Stimulated activated CD4-positive, alpha-beta T cell treated with anti-CD3 and anti-CD28 coated beads, TNF-alpha, amount 100 ng/mL, for 48 hours (primary cell): ENCODE data around the gene UNKL.

Source experiments
- DNase-seq, 3 donors: peaks; one replicate each; pipeline ENCODE4 v3.0.0-alpha.2; 2020; ENCODE audit warnings: low read depth in 3 of 3

UNKL gene

GRCh38 chr16:1414532-1415260 lies at the start of gene UNKL:
TSS of gene UNKL (minus strand) at chr16:1414704. CDS start at chr16:1414691, 13 bp downstream.
- peak; percentile 57 to 78 (median 70) for DNase-seq

- DNase-seq, result no peak
These were observed 46.6 kb upstream of the UNKL start for GRCh38 chr16:1461146-1461545.

GRCh38 chr16:1460602-1461138 lies 46.2 kb upstream of the UNKL start:
- no peak for DNase-seq

DNA sequence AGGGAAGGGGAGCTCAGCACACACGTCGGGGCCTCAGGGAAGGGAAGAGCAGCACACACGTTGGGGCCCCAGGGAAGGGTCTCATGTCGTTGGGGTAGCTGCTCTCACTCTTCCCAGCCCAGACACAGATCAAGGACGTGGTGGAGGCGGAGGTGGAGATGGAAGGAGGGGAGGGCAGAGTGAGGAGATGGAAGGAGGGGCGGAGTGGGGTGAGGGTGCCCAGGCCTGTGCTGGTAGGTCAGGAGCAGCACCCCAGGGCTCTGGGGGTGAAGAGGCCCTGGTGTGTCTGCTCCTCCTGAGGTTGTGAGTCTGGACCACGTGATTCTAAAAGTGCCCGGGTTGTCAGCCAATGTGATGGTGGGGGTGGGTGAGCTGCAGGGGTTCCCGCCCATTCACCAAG lies 45.5 kb upstream of the UNKL start:
- DNase-seq, result no peak

DNA sequence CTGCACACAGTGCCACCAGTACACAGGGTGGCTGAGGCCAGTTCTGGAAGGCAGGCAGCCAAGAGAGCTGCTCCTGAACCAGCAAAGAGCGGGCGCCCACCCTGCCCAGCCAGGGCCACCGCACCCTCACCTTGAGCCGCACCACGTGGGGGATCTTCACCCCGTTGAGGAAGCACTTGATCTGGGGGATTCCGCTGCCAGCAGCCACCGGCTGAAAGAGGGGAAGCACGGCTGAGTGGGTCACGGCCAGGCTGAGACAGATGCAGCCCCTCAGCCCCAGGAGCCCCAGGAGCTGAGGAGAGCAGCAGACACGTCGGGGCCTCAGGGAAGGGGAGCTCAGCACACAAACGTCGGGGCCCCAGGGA lies 44.5 kb upstream of the UNKL start:
- DNase-seq, result no peak

DNA sequence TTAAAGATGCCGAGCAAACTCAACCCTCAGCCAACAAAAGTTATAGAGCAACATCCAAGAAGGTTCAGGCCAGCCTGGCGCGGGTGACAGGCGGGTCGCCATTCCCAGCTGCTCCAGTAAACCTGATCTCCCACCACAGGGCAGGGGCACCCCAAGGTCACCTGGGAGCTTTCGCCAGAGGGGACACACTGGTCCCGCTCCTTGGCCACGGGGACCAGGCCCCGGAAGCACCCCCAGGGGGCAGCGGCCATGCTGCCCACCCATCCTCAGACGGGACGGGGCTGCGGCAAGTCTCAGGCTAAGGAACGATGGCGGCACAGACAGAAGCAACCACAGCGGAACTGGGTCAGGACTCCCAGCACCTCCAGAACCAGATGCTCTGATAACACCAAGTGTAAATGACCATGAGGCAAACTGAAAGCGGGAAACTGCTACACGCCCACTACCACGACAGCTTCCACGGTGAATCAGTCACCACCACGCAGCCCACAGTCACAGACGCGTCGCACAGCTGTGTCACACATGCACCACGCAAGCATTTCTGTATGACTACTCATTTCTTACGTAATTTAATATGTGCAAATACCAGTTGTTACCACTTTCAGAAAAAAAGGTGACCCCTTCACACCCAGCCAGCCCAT lies 44.0 kb upstream of the UNKL start:
- peak in 1 of 3 donors; percentile 22 for DNase-seq

DNA sequence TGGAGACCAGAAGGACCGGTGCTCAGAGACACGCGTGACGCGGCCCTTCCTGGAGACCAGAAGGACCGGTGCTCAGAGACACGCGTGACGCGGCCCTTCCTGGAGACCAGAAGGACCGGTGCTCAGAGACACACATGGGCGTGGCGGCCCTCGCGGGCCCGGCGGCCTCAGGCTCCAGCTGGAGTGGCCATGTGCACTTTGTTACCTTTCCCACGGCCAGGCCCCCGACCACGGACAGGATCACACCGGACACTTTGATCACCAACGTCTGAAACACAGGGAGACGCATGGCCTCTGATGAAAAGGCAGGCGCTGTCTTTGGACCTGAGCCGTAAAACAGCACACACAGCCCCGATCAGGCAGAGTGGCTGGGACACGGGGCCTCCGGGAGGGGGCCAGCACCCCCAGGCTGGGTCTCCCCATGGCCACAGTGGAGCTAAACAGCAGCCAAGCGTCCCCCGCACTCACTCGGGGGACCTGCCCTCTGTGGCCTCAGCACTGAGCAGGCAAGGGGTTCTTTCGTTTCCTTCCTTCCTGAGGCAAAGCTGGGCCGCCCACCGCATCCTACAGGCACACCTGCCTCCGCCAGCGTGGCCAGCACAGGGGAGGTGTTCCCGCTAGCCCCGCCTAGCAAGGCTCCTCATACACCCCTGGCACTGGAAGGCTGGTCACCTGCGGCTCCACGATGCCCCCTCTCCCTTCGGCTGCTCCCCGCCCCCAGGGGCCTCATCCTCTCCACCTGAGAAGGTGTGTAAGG lies 43.2 kb upstream of the UNKL start:
- no peak for DNase-seq

GRCh38 chr16:1456951-1457350 lies 42.4 kb upstream of the UNKL start:
- no peak for DNase-seq

GRCh38 chr16:1455190-1456171 lies 41.0 kb upstream of the UNKL start:
- DNase-seq, result no peak

DNA sequence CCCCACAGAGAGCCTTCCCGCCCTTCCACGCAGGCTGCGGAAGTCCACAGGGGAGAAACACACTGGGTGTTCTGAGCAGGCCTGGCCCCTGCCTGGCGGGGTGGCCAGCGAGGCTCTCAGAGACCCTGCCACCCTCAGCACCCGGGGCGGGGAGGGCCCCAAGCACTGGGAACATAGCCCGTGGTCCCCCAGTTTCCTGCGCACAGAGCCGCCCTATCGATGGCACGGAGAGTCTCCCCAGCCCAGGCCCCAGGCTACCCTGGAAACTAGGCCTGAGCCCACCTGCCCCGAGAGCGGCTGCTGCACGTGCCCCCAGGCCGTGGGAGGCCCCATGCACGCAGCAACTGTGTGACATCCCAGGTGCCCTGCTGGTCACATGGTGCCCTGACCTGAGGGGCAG lies 40.1 kb upstream of the UNKL start:
- no peak for DNase-seq

DNA sequence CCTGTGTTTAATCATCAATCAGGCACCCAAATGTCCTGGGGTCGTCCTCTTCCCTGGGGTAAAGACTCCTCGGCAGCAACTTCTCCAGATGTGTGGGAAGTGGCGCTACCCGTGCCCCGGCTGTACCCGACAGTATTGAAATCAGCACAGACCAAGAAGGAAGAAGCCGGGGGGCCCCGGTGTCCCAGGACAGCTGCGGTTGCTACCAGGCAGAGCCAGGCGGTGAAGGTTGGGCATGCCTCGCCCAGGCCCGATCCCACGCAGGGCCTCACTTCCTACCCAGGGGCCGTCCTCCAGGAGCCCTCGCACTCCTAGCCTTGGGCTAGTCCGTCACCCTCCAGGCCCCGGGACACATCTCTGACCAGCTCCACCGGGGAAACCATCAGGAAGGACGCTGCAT lies 38.8 kb upstream of the UNKL start:
- no peak for DNase-seq

- no peak for DNase-seq
These were observed 38.0 kb upstream of the UNKL start for GRCh38 chr16:1452530-1452929.

DNA sequence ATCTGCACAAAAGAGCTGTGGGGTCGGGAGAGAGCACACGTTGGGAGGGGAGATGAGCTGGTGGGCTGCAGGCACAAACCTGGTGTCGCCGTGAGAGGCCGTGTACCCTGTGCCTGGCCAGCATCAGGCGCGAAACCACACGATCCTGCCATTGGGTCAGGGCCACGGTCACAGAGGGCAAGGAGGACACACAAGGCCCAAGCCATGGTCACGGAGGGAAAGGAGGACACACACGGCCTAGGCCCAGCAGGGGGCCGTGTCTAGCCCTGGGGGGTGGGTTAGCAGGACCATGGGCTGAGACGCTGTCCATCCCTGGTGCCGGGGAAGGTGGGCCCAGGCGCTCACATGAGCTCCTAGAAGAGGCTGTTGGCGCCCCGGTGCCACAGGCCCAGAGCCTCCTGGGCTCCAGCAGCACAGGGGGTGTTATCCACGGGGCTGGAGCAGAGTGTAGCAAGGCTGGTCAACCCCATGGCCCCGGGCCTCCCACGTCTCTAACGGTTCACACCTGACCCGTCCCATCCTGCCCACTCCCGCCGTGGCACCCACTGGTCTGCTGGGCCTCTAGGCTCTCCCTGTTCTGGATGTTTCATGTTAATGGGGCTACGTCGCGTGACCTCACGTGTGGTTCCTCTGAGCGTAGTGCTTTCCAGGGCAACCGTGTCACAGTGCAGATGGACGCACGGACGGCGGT lies 37.3 kb upstream of the UNKL start:
- no peak for DNase-seq

- DNase-seq, result no peak
These were observed 36.3 kb upstream of the UNKL start for GRCh38 chr16:1450841-1451240.

GRCh38 chr16:1450218-1450617 lies 35.7 kb upstream of the UNKL start:
- DNase-seq, result no peak

- no peak for DNase-seq
These were observed 34.8 kb upstream of the UNKL start for GRCh38 chr16:1449201-1449788.

- no peak for DNase-seq
These were observed 34.1 kb upstream of the UNKL start for GRCh38 chr16:1448536-1449116.

GRCh38 chr16:1447965-1448364 lies 33.5 kb upstream of the UNKL start:
- DNase-seq, result no peak

DNA sequence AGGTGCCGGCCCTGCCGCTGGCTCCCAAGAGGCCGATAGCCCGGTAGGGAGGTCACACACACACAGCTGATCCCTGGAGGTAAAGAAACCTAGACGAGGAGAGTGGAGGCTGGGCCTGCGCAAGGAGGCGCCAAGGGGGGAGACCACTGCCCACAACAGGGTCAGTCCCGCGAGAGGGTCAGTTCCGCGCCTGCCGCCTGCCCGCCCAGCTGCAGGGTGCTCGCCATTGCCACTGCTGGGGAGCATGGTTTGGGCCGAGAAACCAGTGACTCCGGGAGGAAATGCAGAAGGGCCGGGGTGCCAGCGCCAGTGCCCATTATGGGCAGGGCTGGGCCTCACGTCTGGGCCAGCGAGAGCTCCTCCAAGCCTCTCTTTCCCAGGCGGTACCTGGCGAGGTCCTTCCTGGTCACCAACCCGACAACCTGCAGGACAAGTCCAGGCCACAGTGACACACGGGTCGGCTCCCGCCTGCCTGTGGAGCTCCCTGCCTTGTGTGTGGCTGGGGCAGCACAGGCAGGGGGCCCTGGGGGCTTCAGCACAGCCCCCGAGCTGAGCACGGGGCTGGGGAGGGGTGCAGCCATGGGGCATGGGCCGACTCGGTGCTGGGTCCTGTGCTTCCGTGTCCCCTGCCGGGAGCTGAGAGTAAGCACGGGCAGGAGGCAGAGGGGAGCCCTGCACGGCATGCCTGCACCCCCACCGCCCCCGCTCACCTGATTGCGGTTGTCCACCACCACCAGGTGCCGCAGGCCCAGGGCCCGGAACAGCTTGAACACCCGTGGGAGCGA lies 32.0 kb upstream of the UNKL start:
- DNase-seq, result no peak
